ENCODE results near the gene POU2AF1. TPM values are rescaled to one million over a fixed set of nuclear protein-coding genes. Genes with fewer than 3 reads are reported as not detected.

Gene POU2AF1
- total and polyA plus RNA-seq, 4 donors = 2.0 to 6.9 (median 4.5) TPM

- Histone ChIP-seq H3K9ac (ENCODE audit: insufficient read depth in 1 of 2, low read length in 2 of 2) (no peak overlapping the region), H3K4me1 (ENCODE audit: control insufficient read depth in 5 of 5, insufficient read depth in 5 of 5, low read length in 5 of 5) (peaks cover 0 to 5% (median 3%) of the 10 kb centered on the region in 5 donors), H3K9me3 (ENCODE audit: control insufficient read depth in 4 of 4, insufficient read depth in 3 of 4, low read length in 3 of 4) (no peaks in the 10 kb centered on the region), H3K36me3 (ENCODE audit: control insufficient read depth in 4 of 4, insufficient read depth in 4 of 4, low read length in 4 of 4) (no peaks in the 10 kb centered on the region), H3K4me3 (no peak overlapping the region), H3K27ac (ENCODE audit: low read depth in 1 of 2, low read length in 1 of 2) (no peak overlapping the region), H3K27me3 (ENCODE audit: control insufficient read depth in 3 of 3, insufficient read depth in 3 of 3, low read length in 2 of 3) (no peaks in the 10 kb centered on the region)
- WGBS, 2 donors = 92 to 96% methylated on average over 3 of the region's 3 CpGs
- DNase-seq (no peak), ATAC-seq (ENCODE audit: insufficient read depth, low FRiP score) (no peak)
- TF ChIP-seq CTCF (IDR thresholded peaks at IDR 0.05; ENCODE audit: control extremely low read depth, extremely low read depth) = no peak
These were observed 8.7 kb downstream of the POU2AF1 start for GRCh38 chr11:111370270-111370901.

DNA sequence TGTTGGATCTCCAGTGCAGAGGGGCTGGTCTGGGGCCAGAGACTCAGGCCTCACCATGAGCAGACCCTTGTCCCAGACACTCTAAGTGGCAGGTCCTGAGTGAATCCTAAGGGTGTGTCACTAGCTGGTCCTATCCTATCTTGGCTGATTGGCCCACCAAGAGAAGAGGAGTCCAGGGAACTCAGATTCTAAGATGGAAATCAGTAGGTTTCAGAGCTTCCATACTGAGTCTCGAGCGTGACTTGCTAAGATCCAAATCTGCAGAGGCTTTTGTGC, 10.9 kb downstream of the POU2AF1 start:
- Histone ChIP-seq H3K36me3 (ENCODE audit: control insufficient read depth in 4 of 4, insufficient read depth in 4 of 4, low read length in 4 of 4) (no peaks in the 10 kb centered on the region), H3K4me3 (no peak overlapping the region), H3K27me3 (ENCODE audit: control insufficient read depth in 3 of 3, insufficient read depth in 3 of 3, low read length in 2 of 3) (no peaks in the 10 kb centered on the region), H3K9me3 (ENCODE audit: control insufficient read depth in 4 of 4, insufficient read depth in 3 of 4, low read length in 3 of 4) (no peaks in the 10 kb centered on the region), H3K9ac (ENCODE audit: insufficient read depth in 1 of 2, low read length in 2 of 2) (no peak overlapping the region), H3K27ac (ENCODE audit: low read depth in 1 of 2, low read length in 1 of 2) (no peak overlapping the region), H3K4me1 (ENCODE audit: control insufficient read depth in 5 of 5, insufficient read depth in 5 of 5, low read length in 5 of 5) (peaks cover 0 to 5% (median 3%) of the 10 kb centered on the region in 5 donors)
- WGBS, 2 donors = 96% methylated on average over 2 of the region's 2 CpGs
- ATAC-seq (ENCODE audit: insufficient read depth, low FRiP score) (no peak), DNase-seq (no peak)
- TF ChIP-seq CTCF (IDR thresholded peaks at IDR 0.05; ENCODE audit: control extremely low read depth, extremely low read depth) = no peak

- no peak overlapping the region for H3K4me3 ChIP-seq
- H3K4me1 ChIP-seq (ENCODE audit: control insufficient read depth in 5 of 5, insufficient read depth in 5 of 5, low read length in 5 of 5) = peaks cover 0 to 5% (median 3%) of the 10 kb centered on the region in 5 donors
- no peaks in the 10 kb centered on the region for H3K36me3 ChIP-seq (ENCODE audit: control insufficient read depth in 4 of 4, insufficient read depth in 4 of 4, low read length in 4 of 4)
- ATAC-seq (ENCODE audit: insufficient read depth, low FRiP score) (no peak), DNase-seq (no peak)
- TF ChIP-seq CTCF (IDR thresholded peaks at IDR 0.05; ENCODE audit: control extremely low read depth, extremely low read depth) = no peak
- no peak overlapping the region for H3K9ac ChIP-seq (ENCODE audit: insufficient read depth in 1 of 2, low read length in 2 of 2)
- no peak overlapping the region for H3K27ac ChIP-seq (ENCODE audit: low read depth in 1 of 2, low read length in 1 of 2)
- WGBS, 2 donors = 94 to 95% methylated on average over 12 of the region's 12 CpGs
- no peaks in the 10 kb centered on the region for H3K27me3 ChIP-seq (ENCODE audit: control insufficient read depth in 3 of 3, insufficient read depth in 3 of 3, low read length in 2 of 3)
- no peaks in the 10 kb centered on the region for H3K9me3 ChIP-seq (ENCODE audit: control insufficient read depth in 4 of 4, insufficient read depth in 3 of 4, low read length in 3 of 4)
These were observed 11.4 kb downstream of the POU2AF1 start for GRCh38 chr11:111367411-111368284.

Measured in lung (tissue), 12 donors.